ENCODE data around the gene MBOAT1.
"Not testable (repeated sequence)": the region's sequence is repeated elsewhere in the genome, so short reads cannot be mapped to it uniquely, and the experiment has no call there.

Gene MBOAT1

GRCh38 chr6:20212392-20213111 lies at the start of gene MBOAT1:
TSS of gene MBOAT1 (minus strand) at chr6:20212469. CDS start at chr6:20212234, 235 bp downstream.
- peak; percentile 59 to 67 for DNase-seq

GRCh38 chr6:20261685-20262084 lies 49.4 kb upstream of the MBOAT1 start:
- DNase-seq, result no peak

GRCh38 chr6:20260360-20260759 lies 48.1 kb upstream of the MBOAT1 start:
- DNase-seq, result no peak

GRCh38 chr6:20259316-20260049 lies 47.2 kb upstream of the MBOAT1 start:
- no peak for DNase-seq

GRCh38 chr6:20255428-20255827 lies 43.2 kb upstream of the MBOAT1 start:
- no peak for DNase-seq

GRCh38 chr6:20254295-20254694 lies 42.0 kb upstream of the MBOAT1 start:
- DNase-seq, result no peak

GRCh38 chr6:20253021-20253420 lies 40.8 kb upstream of the MBOAT1 start:
- no peak for DNase-seq

- no peak for DNase-seq
Observed at GRCh38 chr6:20252311-20252710, 40.0 kb upstream of the MBOAT1 start.

GRCh38 chr6:20251525-20251924 lies 39.3 kb upstream of the MBOAT1 start:
- no peak for DNase-seq

GRCh38 chr6:20246125-20246524 lies 33.9 kb upstream of the MBOAT1 start:
- no peak for DNase-seq

- not testable (repeated sequence) for DNase-seq
Observed at GRCh38 chr6:20244807-20245681, 32.8 kb upstream of the MBOAT1 start.

- DNase-seq, result no peak
Observed at GRCh38 chr6:20243288-20243687, 31.0 kb upstream of the MBOAT1 start.

GRCh38 chr6:20242397-20242796 lies 30.1 kb upstream of the MBOAT1 start:
- no peak for DNase-seq

GRCh38 chr6:20241102-20241501 lies 28.8 kb upstream of the MBOAT1 start:
- DNase-seq, result no peak

- DNase-seq, result no peak
Observed at GRCh38 chr6:20238688-20239587, 26.7 kb upstream of the MBOAT1 start.

- no peak for DNase-seq
Observed at GRCh38 chr6:20237677-20238460, 25.6 kb upstream of the MBOAT1 start.

GRCh38 chr6:20236909-20237600 lies 24.8 kb upstream of the MBOAT1 start:
- DNase-seq, result no peak

- DNase-seq, result no peak
Observed at GRCh38 chr6:20236344-20236743, 24.1 kb upstream of the MBOAT1 start.

- DNase-seq, result no peak
Observed at GRCh38 chr6:20235041-20235440, 22.8 kb upstream of the MBOAT1 start.

GRCh38 chr6:20234136-20234535 lies 21.9 kb upstream of the MBOAT1 start:
- no peak for DNase-seq
